Measurements from ENCODE around the gene TSPAN9. TPM values are rescaled to one million over a fixed set of nuclear protein-coding genes. Genes with fewer than 3 reads are reported as not detected.

Gene TSPAN9
- total and polyA plus RNA-seq, 4 experiments from 2014 or later, result 0.67 to 0.84 TPM; not detected in 2

- Histone ChIP-seq H3K4me3 (ENCODE audit: low read length in 2 of 2) (no peak overlapping the region), H3K27me3 (ENCODE audit: insufficient read depth, low read length) (no peaks in the 10 kb centered on the region), H3K9me3 (ENCODE audit: control insufficient read depth in 1 of 2, low read length in 2 of 2) (no peaks in the 10 kb centered on the region), H3K27ac (ENCODE audit: low read depth, low read length) (no peak overlapping the region), H3K36me3 (ENCODE audit: insufficient read depth, low read length) (no peaks in the 10 kb centered on the region), H3K4me1 (ENCODE audit: insufficient read depth, low read length) (no peaks in the 10 kb centered on the region)
- ChIA-PET CTCF (ENCODE audit: partially characterized antibody) (no interaction called here), POLR2A (ENCODE audit: partially characterized antibody) (no interaction called here)
- H3K4me1 Mint-ChIP-seq, result no peaks in the 10 kb centered on the region
- no peaks in the 10 kb centered on the region for H3K9me3 Mint-ChIP-seq
- no peak overlapping the region for H3K27ac Mint-ChIP-seq
- intact Hi-C loops (cut with micrococcal nuclease), result no loop called here
- no peaks in the 10 kb centered on the region for H3K36me3 Mint-ChIP-seq
- peaks cover 15 to 17% of the 10 kb centered on the region in 2 donors for H3K27me3 Mint-ChIP-seq
- no peak overlapping the region for H3K4me3 Mint-ChIP-seq
- no peak for DNase-seq
Measured at GRCh38 chr12:3333583-3333982, 256.4 kb downstream of the TSPAN9 start.

- Mint-ChIP-seq H3K36me3 (no peaks in the 10 kb centered on the region), H3K4me1 (no peaks in the 10 kb centered on the region), H3K9me3 (no peaks in the 10 kb centered on the region), H3K27ac (no peak overlapping the region), H3K27me3 (peaks cover 15 to 17% of the 10 kb centered on the region in 2 donors), H3K4me3 (no peak overlapping the region)
- POLR2A ChIA-PET (ENCODE audit: partially characterized antibody), result no interaction called here
- Histone ChIP-seq H3K4me1 (ENCODE audit: insufficient read depth, low read length) (no peaks in the 10 kb centered on the region), H3K4me3 (ENCODE audit: low read length in 2 of 2) (no peak overlapping the region), H3K9me3 (ENCODE audit: control insufficient read depth in 1 of 2, low read length in 2 of 2) (no peaks in the 10 kb centered on the region), H3K36me3 (ENCODE audit: insufficient read depth, low read length) (no peaks in the 10 kb centered on the region), H3K27ac (ENCODE audit: low read depth, low read length) (no peak overlapping the region), H3K27me3 (ENCODE audit: insufficient read depth, low read length) (no peaks in the 10 kb centered on the region)
- DNase-seq, result no peak
- intact Hi-C loops (cut with micrococcal nuclease), result no loop called here
- CTCF ChIA-PET (ENCODE audit: partially characterized antibody), result no interaction called here
Measured at GRCh38 chr12:3333991-3334391, 256.8 kb downstream of the TSPAN9 start.

GRCh38 chr12:3335078-3335487 is 257.9 kb downstream of the TSPAN9 start:
- ChIA-PET CTCF (ENCODE audit: partially characterized antibody) (interaction anchor here (2.1 kb wide), 1 partner anchor 35 kb away, joined by 6 read pairs; no protein-coding TSS in a partner anchor), POLR2A (ENCODE audit: partially characterized antibody) (no interaction called here)
- no peaks in the 10 kb centered on the region for H3K9me3 Mint-ChIP-seq

More at GRCh38 chr12:3335078-3335487, 257.9 kb downstream of the TSPAN9 start:
- Histone ChIP-seq H3K9me3 (ENCODE audit: control insufficient read depth in 1 of 2, low read length in 2 of 2) (no peaks in the 10 kb centered on the region), H3K4me3 (ENCODE audit: low read length in 2 of 2) (no peak overlapping the region), H3K4me1 (ENCODE audit: insufficient read depth, low read length) (no peaks in the 10 kb centered on the region), H3K27ac (ENCODE audit: low read depth, low read length) (no peak overlapping the region), H3K27me3 (ENCODE audit: insufficient read depth, low read length) (no peaks in the 10 kb centered on the region), H3K36me3 (ENCODE audit: insufficient read depth, low read length) (no peaks in the 10 kb centered on the region)
- Mint-ChIP-seq H3K4me1 (no peaks in the 10 kb centered on the region), H3K27me3 (peaks cover 15 to 21% of the 10 kb centered on the region in 2 donors), H3K27ac (no peak overlapping the region), H3K36me3 (no peaks in the 10 kb centered on the region), H3K4me3 (no peak overlapping the region)
- intact Hi-C loops (cut with micrococcal nuclease), result no loop called here
- DNase-seq, result no peak

Other genes with a start within 250 kb of the TSPAN9 start
- gene NRIP2, start 242.3 kb upstream of the TSPAN9 start, total RNA-seq, result not detected
- gene NRIP2, start 242.3 kb upstream of the TSPAN9 start, polyA plus RNA-seq, result 1 to 10 TPM in 1 of 2 donors, under 1 TPM in 1; 0.29 to 2.0 TPM
- not detected for gene TEX52, start 220.3 kb upstream of the TSPAN9 start, total RNA-seq
- not detected for gene TEX52, start 220.3 kb upstream of the TSPAN9 start, polyA plus RNA-seq
- under 1 TPM; 0.30 to 0.44 TPM for gene FOXM1, start 200.2 kb upstream of the TSPAN9 start, total RNA-seq
- under 1 TPM in 1 of 2 donors, not detected in 1; 0.30 TPM for gene FOXM1, start 200.2 kb upstream of the TSPAN9 start, polyA plus RNA-seq
- gene RHNO1, start 200.2 kb upstream of the TSPAN9 start, total RNA-seq, result 10 to 100 TPM; 31.2 to 35.7 TPM
- 100 to 1,000 TPM in 1 of 2 donors, 10 to 100 TPM in 1; 58.5 to 107 TPM for gene RHNO1, start 200.2 kb upstream of the TSPAN9 start, polyA plus RNA-seq
- gene TULP3, start 186.5 kb upstream of the TSPAN9 start, total RNA-seq, result 1 to 10 TPM; 6.7 to 9.1 TPM
- gene TULP3, start 186.5 kb upstream of the TSPAN9 start, polyA plus RNA-seq, result 10 to 100 TPM in 1 of 2 donors, 1 to 10 TPM in 1; 8.4 to 10.0 TPM
- gene TEAD4, start 118.0 kb upstream of the TSPAN9 start, total RNA-seq, result not detected
- not detected for gene TEAD4, start 118.0 kb upstream of the TSPAN9 start, polyA plus RNA-seq